IMR-90 (cell line): Measurements from ENCODE around the gene ABTB2. TPM values are rescaled to one million over a fixed set of nuclear protein-coding genes. Genes with fewer than 3 reads are reported as not detected.

ENCODE experiments used
- CEBPB ChIP-seq: IDR thresholded peaks from 2 replicates; pipeline ENCODE4 v1.6.1; 2012; ENCODE audit warnings: low read depth, low read length, improper control_type of control experiment
- MXI1 ChIP-seq: IDR thresholded peaks from 2 replicates; pipeline ENCODE4 v1.6.1; 2012; ENCODE audit warnings: low read depth, mild to moderate bottlenecking, low read length, moderate library complexity, borderline replicate concordance
- POLR2A ChIP-seq: IDR thresholded peaks from 2 replicates; pipeline ENCODE4 v1.6.1; 2012; ENCODE audit warnings: mild to moderate bottlenecking, low read depth, low read length
- RFX5 ChIP-seq: IDR thresholded peaks from 2 replicates; pipeline ENCODE4 v1.8.0; 2012; ENCODE audit warnings: low read depth, mild to moderate bottlenecking, low read length, moderate library complexity
- SMC3 ChIP-seq: fragments of 150-350 bp; IDR thresholded peaks from 2 replicates; pipeline ENCODE4 v1.6.1; 2016; ENCODE audit warnings: low read depth, mild to moderate bottlenecking, antibody characterized with exemption, low read length, moderate library complexity
- USF2 ChIP-seq: fragments of 150-350 bp; IDR thresholded peaks from 2 replicates; pipeline ENCODE4 v1.6.1; 2017; ENCODE audit warnings: mild to moderate bottlenecking, antibody characterized with exemption, low read length, low read depth
- polyA plus RNA-seq, 3 experiments: library from polyadenylated mRNA; depleted of rRNA; stranded (reverse); fragments of >200 nt; gene quantifications; 2 replicates each; pipeline ENCODE4 v1.2.3, GENCODE V29; 2012; ENCODE audit warnings: low replicate concordance in 1 of 3
- total RNA-seq: library from RNA; depleted of rRNA; stranded (reverse); fragments of >200 nt; gene quantifications from 2 replicates; pipeline ENCODE4 v1.2.3, GENCODE V29; 2012

Gene ABTB2
- total and polyA plus RNA-seq, 2 of the 4 experiments (the other 2 are of a cell fraction), result 0.18 to 2.0 TPM

DNA sequence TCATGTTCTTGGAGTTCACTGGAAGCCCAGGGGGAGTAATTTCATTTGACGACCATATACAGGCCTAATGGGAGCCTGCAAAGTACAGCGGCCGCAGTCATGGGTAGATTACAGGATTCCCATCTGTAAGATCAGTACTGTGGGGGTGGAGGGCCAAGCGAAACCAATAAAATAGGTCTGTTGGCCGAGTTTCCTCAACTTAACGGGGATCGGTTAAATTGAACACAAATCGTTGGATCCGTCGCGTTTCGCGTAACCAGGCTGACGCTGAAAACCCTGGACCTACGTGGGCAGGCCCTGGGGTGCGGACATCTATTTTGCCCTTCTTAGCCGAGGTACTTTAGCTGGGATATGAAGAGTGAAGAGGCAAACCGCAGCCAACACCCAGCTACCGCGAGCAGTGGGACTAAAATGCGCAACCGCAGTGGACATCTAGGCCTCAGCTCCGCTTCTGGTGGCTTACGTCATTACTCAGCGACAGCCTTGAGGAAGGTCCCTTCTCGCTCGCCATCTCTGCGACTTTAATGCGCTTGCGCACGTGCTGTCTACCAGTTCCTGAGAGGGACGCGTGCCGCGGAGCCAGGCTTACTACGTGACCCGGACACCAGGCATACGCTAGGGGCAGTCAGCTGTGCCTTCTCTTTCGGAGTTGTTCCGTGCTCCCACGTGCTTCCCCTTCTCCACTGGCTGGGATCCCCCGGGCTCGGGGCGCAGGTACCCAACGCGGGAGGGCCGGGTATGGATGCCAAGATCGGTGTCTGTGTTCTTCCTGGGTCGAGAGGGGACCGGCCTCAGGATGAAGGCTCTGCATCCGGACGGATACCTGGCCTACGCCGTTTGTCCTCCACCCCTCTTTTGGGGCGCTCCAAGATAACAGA lies 252.5 kb downstream of the ABTB2 start, which contains the start of gene NAT10 (continued):
- TF ChIP-seq USF2 (peak; percentile 84), MXI1 (peak; percentile 100), RFX5 (no peak), SMC3 (no peak), POLR2A (peak; percentile 80), CEBPB (peak; percentile 62)
